Astrocyte of the cerebellum (primary cell): Measurements from ENCODE around the gene C1orf167.

Source experiments
- DNase-seq: peaks from one replicate; pipeline ENCODE4 v3.0.0-alpha.2; 2011; ENCODE audit warnings: low read depth
- H3K4me3 ChIP-seq: 2 replicates; pipeline ENCODE4 v1.5.1; 2011; ENCODE audit warnings: mild to moderate bottlenecking, low read depth, low read length, moderate library complexity
- in situ Hi-C: cut with HindIII; loops from 2 replicates; pipeline ENCODE4 v1.10.0; 2017; ENCODE audit warnings: low sequenced_read_pairs
- TF ChIP-seq, protein P1 (sequence below): IDR thresholded peaks from 2 replicates; pipeline ENCODE4 v1.5.1; 2012; ENCODE audit warnings: low read length, low read depth, moderate library complexity, mild to moderate bottlenecking; ENCODE audit errors: missing control alignments

C1orf167 gene

DNA sequence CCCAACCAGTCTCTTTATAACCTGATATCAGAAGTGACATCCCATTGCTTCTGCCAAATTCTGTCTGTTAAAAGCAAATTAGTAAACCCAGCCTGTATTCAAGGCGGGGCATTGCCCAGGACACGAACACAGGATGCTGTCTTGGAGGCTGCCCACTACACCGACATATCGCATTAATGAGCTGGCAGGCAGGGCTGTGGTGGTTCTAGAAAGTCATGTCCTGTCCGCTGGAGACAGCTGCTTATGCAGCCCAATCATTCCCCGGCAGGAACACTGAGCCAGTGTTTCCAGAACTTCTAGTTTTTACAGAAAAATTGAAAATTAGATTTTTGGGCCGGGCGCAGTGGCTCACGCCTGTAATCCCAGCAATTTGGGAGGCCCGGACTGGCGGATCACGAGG is 19.3 kb downstream of the C1orf167 start:
- in situ Hi-C loops = no loop called here
- TF ChIP-seq, protein P1, sequence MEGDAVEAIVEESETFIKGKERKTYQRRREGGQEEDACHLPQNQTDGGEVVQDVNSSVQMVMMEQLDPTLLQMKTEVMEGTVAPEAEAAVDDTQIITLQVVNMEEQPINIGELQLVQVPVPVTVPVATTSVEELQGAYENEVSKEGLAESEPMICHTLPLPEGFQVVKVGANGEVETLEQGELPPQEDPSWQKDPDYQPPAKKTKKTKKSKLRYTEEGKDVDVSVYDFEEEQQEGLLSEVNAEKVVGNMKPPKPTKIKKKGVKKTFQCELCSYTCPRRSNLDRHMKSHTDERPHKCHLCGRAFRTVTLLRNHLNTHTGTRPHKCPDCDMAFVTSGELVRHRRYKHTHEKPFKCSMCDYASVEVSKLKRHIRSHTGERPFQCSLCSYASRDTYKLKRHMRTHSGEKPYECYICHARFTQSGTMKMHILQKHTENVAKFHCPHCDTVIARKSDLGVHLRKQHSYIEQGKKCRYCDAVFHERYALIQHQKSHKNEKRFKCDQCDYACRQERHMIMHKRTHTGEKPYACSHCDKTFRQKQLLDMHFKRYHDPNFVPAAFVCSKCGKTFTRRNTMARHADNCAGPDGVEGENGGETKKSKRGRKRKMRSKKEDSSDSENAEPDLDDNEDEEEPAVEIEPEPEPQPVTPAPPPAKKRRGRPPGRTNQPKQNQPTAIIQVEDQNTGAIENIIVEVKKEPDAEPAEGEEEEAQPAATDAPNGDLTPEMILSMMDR = no peak
- DNase-seq = no peak
- H3K4me3 ChIP-seq = no peak overlapping the region

GRCh38 chr1:11782127-11782708 is 20.2 kb downstream of the C1orf167 start:
- no peak overlapping the region for H3K4me3 ChIP-seq
- TF ChIP-seq, protein P1 = no peak
- in situ Hi-C loops = no loop called here
- no peak for DNase-seq

DNA sequence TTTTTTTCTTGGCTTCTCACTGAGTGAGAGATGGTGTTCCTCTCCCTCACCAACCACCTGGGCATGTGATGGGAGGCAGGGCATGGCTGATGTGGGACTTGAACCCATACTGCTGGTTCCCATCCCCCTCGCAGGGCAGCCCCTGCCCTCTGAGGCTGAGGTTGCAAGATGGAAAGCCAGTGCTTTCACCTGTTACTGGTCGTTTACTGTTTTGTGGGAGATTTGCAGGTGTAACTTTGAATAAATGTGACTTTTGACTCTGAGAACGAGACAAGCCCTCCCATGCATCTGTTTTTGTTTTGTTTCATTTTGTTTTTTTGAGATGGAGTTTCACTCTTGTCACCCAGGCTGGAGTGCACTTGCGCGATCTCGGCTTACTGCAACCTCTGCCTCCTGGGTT is 21.6 kb downstream of the C1orf167 start:
- no peak for DNase-seq
- TF ChIP-seq, protein P1 = no peak
- in situ Hi-C loops = no loop called here
- no peak overlapping the region for H3K4me3 ChIP-seq

DNA sequence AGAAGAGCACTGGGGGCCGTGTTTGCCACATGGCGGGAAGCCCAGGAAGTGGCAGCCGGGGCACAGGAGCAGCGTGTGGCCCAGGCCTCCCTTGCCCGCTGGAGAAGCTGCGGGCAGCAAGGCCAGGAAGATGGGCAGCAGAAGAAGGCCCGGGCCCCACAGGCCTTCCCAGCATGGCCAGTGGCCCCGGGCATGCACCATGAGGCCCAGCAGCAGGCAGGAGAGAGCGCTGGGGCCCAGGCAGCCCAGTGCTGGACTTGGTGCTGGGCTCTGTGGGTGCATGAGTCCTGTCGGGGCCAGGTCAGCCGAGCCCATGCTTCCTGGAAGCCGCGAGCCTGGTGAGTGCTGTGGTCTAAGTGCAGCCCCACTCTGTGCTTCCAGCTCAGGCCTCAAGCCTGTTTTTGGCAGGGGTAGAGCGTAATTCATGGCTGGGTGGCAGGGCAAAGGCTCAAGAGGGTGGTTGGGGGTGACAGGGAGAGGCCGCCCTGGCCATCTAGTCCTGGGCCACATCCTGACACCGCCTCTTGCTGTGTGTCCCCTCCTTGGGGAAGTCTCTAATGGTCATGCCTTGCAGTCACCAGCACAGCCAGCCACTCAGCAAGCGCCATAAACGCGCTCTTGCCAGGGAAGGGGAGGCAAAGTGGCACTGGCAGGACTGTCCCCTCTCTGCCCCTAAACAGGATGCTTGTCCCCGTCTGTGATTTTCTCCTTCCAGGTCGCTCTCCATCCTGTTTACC is 22.4 kb downstream of the C1orf167 start:
- in situ Hi-C loops = no loop called here
- no peak overlapping the region for H3K4me3 ChIP-seq
- TF ChIP-seq, protein P1 = no peak
- no peak for DNase-seq

DNA sequence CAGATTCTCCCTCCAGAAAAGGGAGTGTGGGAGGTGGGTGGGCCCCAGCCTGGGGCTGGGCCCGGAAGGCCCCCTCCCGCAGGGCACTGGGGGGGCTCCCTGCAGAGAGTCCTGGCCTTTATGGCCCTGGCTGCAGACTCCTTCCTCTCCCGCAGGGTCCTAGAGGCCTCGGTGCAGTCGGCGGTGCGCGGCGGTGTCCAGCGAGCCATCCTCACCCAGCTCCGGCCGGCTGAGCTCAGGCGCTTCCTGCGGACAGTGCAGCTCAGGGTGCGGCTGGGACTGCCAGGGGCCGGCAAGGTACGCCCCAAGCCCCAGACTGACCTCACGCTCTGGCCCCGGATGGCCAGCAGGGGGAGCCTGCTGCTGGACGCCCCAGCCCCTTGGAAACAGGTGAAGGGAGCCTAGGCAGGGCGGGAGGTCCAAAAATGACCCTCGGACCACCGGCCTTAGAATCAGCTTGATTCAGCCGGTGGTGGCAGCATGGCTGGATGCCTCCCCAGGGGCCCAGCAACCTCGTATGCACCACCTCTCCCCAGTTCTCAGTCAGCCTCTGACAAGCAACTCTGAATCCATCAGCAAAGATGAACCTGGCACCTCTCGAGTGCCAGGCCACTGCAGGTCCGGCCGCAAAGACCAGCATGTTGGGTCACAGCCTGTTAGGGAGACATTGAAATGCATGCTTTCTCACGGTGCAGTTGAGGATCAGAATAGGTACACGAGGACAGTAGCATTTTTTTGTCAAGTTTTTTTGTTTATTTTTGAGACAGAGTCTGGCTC is 23.2 kb downstream of the C1orf167 start:
- DNase-seq = no peak
- in situ Hi-C loops = no loop called here
- TF ChIP-seq, protein P1 = peak; percentile 83
- H3K4me3 ChIP-seq = peak overlapping the region; percentile 15

DNA sequence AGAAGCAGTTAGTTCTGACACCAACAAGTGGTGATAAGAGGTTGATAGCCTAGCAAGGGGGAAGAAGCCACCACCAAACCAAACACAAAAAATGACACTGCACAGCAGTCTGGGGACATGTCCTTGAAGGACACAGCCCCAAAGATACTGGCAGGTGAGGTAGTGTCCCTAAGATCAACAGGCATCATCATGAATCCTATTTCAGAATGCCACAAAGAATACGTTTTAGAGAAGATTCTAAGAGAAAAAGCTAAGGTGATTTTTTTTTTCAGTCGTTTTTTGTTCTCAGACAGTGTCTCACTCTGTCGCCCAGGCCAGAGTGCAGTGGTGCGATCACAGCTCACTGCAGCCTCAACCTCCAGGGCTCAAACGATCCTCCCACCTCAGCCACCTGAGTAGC is 24.2 kb downstream of the C1orf167 start:
- no peak for DNase-seq
- TF ChIP-seq, protein P1 = no peak
- H3K4me3 ChIP-seq = no peak overlapping the region
- in situ Hi-C loops = no loop called here
